Activated naive CD4-positive, alpha-beta T cell treated with anti-CD3 and anti-CD28 coated beads, Interleukin-2, amount 50 U/mL, for 72 hours (primary cell): ENCODE measurements around the gene RHOT2. TPM values are rescaled to one million over a fixed set of nuclear protein-coding genes. Genes with fewer than 3 reads are reported as not detected.
"Not testable (repeated sequence)": the region's sequence is repeated elsewhere in the genome, so short reads cannot be mapped to it uniquely, and the experiment has no call there.

Source experiments
- ATAC-seq, 2 donors: fragments of 150-1000 bp; cut with Tn5 transposase; 2 replicates each; pipeline ENCODE4 v1.10.0; 2021; ENCODE audit warnings: mild to moderate bottlenecking in 2 of 2, moderate library complexity in 2 of 2
- DNase-seq, 2 donors: peaks; one replicate each; pipeline ENCODE4 v3.0.0; 2021 to 2022; ENCODE audit warnings: low spot score in 2 of 2
- H3K27ac Mint-ChIP-seq, 2 donors: one replicate each; pipeline ENCODE4 v1.8.0; 2022; ENCODE audit warnings: mild to moderate bottlenecking in 2 of 2, mixed read lengths in 2 of 2
- H3K36me3 Mint-ChIP-seq, 2 donors: one replicate each; pipeline ENCODE4 v1.8.0; 2022; ENCODE audit warnings: mixed read lengths in 2 of 2
- H3K9me3 Mint-ChIP-seq, 2 donors: one replicate each; pipeline ENCODE4 v1.8.0; 2022; ENCODE audit warnings: mixed read lengths in 2 of 2
- total RNA-seq, 2 donors: library from RNA; stranded (reverse); gene quantifications; one replicate each; pipeline ENCODE4 v1.2.3, GENCODE V29; 2022

RHOT2 gene
- total RNA-seq, 2 donors from 2014 or later, result 112 to 118 TPM

GRCh38 chr16:682493-683395 lies 14.8 kb downstream of the RHOT2 start:
- peaks cover 5 to 22% of the 10 kb centered on the region in 2 donors for H3K36me3 Mint-ChIP-seq
- no peaks in the 10 kb centered on the region for H3K9me3 Mint-ChIP-seq
- no peak for ATAC-seq
- DNase-seq, result no peak
- peak overlapping the region; percentile 73 to 94 for H3K27ac Mint-ChIP-seq

- Mint-ChIP-seq H3K27ac (peak overlapping the region; percentile 65 to 73), H3K9me3 (no peaks in the 10 kb centered on the region), H3K36me3 (peaks cover 5 to 22% of the 10 kb centered on the region in 2 donors)
- DNase-seq (no peak), ATAC-seq (no peak)
Observed at GRCh38 chr16:683396-684070, 15.6 kb downstream of the RHOT2 start.

GRCh38 chr16:684071-684794 lies 16.3 kb downstream of the RHOT2 start, which contains the start of gene JMJD8:
Gene JMJD8 (minus strand): TSS chr16:684334. CDS start chr16:684319, 15 bp downstream.
- peak; percentile 96 to 97 for DNase-seq
- Mint-ChIP-seq H3K36me3 (peaks cover 5 to 22% of the 10 kb centered on the region in 2 donors), H3K9me3 (no peaks in the 10 kb centered on the region), H3K27ac (peak within 1 kb of the TSS; percentile 65 to 73)
- peak; percentile 82 to 85 for ATAC-seq

GRCh38 chr16:684961-685696 lies 17.2 kb downstream of the RHOT2 start:
- Mint-ChIP-seq H3K27ac (peak overlapping the region in 1 of 2 donors; percentile 4), H3K9me3 (no peaks in the 10 kb centered on the region), H3K36me3 (peaks cover 5 to 22% of the 10 kb centered on the region in 2 donors)
- DNase-seq (peak in 1 of 2 donors; percentile 58), ATAC-seq (no peak)

- ATAC-seq, result no peak
- H3K27ac Mint-ChIP-seq, result peak overlapping the region in 1 of 2 donors; percentile 4
- DNase-seq, result peak in 1 of 2 donors; percentile 56
- H3K36me3 Mint-ChIP-seq, result peaks cover 5 to 22% of the 10 kb centered on the region in 2 donors
- no peaks in the 10 kb centered on the region for H3K9me3 Mint-ChIP-seq
Observed at GRCh38 chr16:685967-686366, 18.0 kb downstream of the RHOT2 start.

GRCh38 chr16:686459-687260 lies 18.7 kb downstream of the RHOT2 start:
- H3K36me3 Mint-ChIP-seq, result peaks cover 5 to 19% of the 10 kb centered on the region in 2 donors
- H3K9me3 Mint-ChIP-seq, result no peaks in the 10 kb centered on the region
- peak overlapping the region in 1 of 2 donors; percentile 4 for H3K27ac Mint-ChIP-seq
- peak in 1 of 2 donors; percentile 56 for DNase-seq
- no peak for ATAC-seq

- ATAC-seq, result no peak
- H3K27ac Mint-ChIP-seq, result no peak overlapping the region
- H3K36me3 Mint-ChIP-seq, result peaks cover 3 to 11% of the 10 kb centered on the region in 2 donors
- no peak for DNase-seq
- H3K9me3 Mint-ChIP-seq, result no peaks in the 10 kb centered on the region
Observed at GRCh38 chr16:687499-687898, 19.6 kb downstream of the RHOT2 start.

GRCh38 chr16:689175-689897 lies 21.4 kb downstream of the RHOT2 start:
- ATAC-seq (peak in 1 of 2 donors; percentile 2), DNase-seq (peak in 1 of 2 donors; percentile 56)
- H3K9me3 Mint-ChIP-seq, result no peaks in the 10 kb centered on the region
- H3K36me3 Mint-ChIP-seq, result peaks cover 0 to 6% of the 10 kb centered on the region in 2 donors
- H3K27ac Mint-ChIP-seq, result peak overlapping the region; percentile 95

- ATAC-seq, DNase-seq, H3K9me3 Mint-ChIP-seq, H3K36me3 Mint-ChIP-seq: not testable (repeated sequence)
- peak overlapping the region in 1 of 2 donors; percentile 95 for H3K27ac Mint-ChIP-seq
Observed at GRCh38 chr16:691242-691641, 23.3 kb downstream of the RHOT2 start.

GRCh38 chr16:692356-693108 lies 24.6 kb downstream of the RHOT2 start:
- H3K36me3 Mint-ChIP-seq, result peaks cover 0 to 5% of the 10 kb centered on the region in 2 donors
- peak overlapping the region in 1 of 2 donors; percentile 95 for H3K27ac Mint-ChIP-seq
- DNase-seq (no peak), ATAC-seq (no peak)
- H3K9me3 Mint-ChIP-seq, result no peaks in the 10 kb centered on the region

- ATAC-seq, result no peak
- DNase-seq, result no peak
- no peaks in the 10 kb centered on the region for H3K9me3 Mint-ChIP-seq
- no peak overlapping the region for H3K27ac Mint-ChIP-seq
- peaks cover 0 to 5% of the 10 kb centered on the region in 2 donors for H3K36me3 Mint-ChIP-seq
Observed at GRCh38 chr16:693364-693763, 25.4 kb downstream of the RHOT2 start.

GRCh38 chr16:693766-694165 lies 25.8 kb downstream of the RHOT2 start:
- Mint-ChIP-seq H3K27ac (no peak overlapping the region), H3K9me3 (no peaks in the 10 kb centered on the region), H3K36me3 (peaks cover 0 to 5% of the 10 kb centered on the region in 2 donors)
- ATAC-seq (no peak), DNase-seq (no peak)

- ATAC-seq, result no peak
- peaks cover 0 to 5% of the 10 kb centered on the region in 2 donors for H3K36me3 Mint-ChIP-seq
- no peak overlapping the region for H3K27ac Mint-ChIP-seq
- DNase-seq, result no peak
- no peaks in the 10 kb centered on the region for H3K9me3 Mint-ChIP-seq
Observed at GRCh38 chr16:694187-694862, 26.4 kb downstream of the RHOT2 start.
